PC-9 (cell line): Measurements from ENCODE around the gene CAMTA1.

Experiments
- CTCF ChIP-seq: fragments of 200-600 bp; sonication (generic); conservative IDR thresholded peaks from 2 replicates; pipeline ENCODE4 v1.6.1; 2017; ENCODE audit warnings: mixed run types, antibody characterized with exemption, mild to moderate bottlenecking, moderate library complexity
- EZH2 ChIP-seq: fragments of 200-600 bp; sonication (generic); IDR thresholded peaks from 2 replicates; pipeline ENCODE4 v1.8.0; 2017; ENCODE audit warnings: antibody characterized with exemption, low read depth

GRCh38 chr1:6956488-6957159 is 171.4 kb downstream of the CAMTA1 start:
- TF ChIP-seq CTCF, result no peak
- no peak for TF ChIP-seq EZH2
